ENCODE data around the gene REEP3. TPM values are rescaled to one million over a fixed set of nuclear protein-coding genes. Genes with fewer than 3 reads are reported as not detected.
A peak's percentile ranks its signal among the peaks of the same experiment; 100 is the strongest.

The REEP3 gene
- total RNA-seq, 2 experiments from 2014 or later, result 13.6 to 15.1 TPM

DNA sequence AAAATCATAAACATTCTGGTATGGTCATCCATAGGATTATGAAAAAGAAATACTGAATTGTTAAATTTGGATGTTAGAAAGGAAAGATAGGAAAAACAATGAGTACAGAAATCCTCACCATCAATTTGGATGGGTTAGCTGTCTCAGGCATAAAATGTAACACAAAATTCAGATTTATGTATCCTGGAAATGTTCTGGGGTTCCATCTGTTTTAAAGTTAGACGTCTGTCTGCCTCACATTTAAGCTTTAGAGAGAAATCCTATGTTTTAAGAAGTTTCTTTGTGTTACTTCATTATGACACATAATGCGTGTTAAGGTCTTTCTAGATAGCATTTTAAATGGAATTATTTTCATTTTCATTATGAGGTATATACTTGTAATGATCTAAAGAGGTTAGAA lies 103.5 kb downstream of the REEP3 start:
- ChIA-PET CTCF (interaction anchor here (0.6 kb wide), 1 partner anchor 124 kb away, joined by 3 read pairs; no protein-coding TSS in a partner anchor), POLR2A (no interaction called here)
- H3K36me3 Mint-ChIP-seq (ENCODE audit: low read depth), result peaks cover 2% of the 10 kb centered on the region
- intact Hi-C loops (cut with micrococcal nuclease), result loop anchor here (5.0 to 10.0 kb wide), 2 partner anchors 93 to 100 kb away; partner anchors contain the start of gene REEP3
- no peak overlapping the region for H3K27ac Mint-ChIP-seq
- H3K9me3 Mint-ChIP-seq, result no peaks in the 10 kb centered on the region
- H3K4me3 Mint-ChIP-seq, result no peak overlapping the region
- TF ChIP-seq, protein P1, sequence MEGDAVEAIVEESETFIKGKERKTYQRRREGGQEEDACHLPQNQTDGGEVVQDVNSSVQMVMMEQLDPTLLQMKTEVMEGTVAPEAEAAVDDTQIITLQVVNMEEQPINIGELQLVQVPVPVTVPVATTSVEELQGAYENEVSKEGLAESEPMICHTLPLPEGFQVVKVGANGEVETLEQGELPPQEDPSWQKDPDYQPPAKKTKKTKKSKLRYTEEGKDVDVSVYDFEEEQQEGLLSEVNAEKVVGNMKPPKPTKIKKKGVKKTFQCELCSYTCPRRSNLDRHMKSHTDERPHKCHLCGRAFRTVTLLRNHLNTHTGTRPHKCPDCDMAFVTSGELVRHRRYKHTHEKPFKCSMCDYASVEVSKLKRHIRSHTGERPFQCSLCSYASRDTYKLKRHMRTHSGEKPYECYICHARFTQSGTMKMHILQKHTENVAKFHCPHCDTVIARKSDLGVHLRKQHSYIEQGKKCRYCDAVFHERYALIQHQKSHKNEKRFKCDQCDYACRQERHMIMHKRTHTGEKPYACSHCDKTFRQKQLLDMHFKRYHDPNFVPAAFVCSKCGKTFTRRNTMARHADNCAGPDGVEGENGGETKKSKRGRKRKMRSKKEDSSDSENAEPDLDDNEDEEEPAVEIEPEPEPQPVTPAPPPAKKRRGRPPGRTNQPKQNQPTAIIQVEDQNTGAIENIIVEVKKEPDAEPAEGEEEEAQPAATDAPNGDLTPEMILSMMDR (IDR thresholded peaks at IDR 0.05), result no peak
- DNase-seq (no peak), ATAC-seq (no peak)
- H3K4me1 Mint-ChIP-seq (ENCODE audit: low read depth), result peaks cover 15% of the 10 kb centered on the region
- no peaks in the 10 kb centered on the region for H3K27me3 Mint-ChIP-seq

DNA sequence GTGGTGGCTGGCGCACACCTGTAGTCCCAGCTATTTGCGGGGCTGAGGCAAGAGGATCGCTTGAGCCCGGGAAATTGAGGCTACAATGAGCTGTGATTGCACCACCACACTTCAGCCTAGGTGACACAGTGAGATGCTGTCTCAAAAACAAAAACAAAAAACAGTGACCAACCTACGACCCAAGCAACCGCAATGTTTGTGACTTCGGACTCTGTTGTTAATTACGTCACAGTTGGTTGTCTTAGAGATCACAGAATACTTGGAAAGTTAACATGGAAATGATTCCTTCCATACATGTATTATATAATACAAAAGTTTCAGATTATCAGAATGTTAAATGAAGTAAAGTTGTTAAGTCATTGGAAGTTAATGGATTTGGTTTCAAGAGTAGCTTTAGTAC lies 106.2 kb downstream of the REEP3 start:
- no peaks in the 10 kb centered on the region for H3K36me3 Mint-ChIP-seq (ENCODE audit: low read depth)
- intact Hi-C loops (cut with micrococcal nuclease), result loop anchor here (5.0 to 10.0 kb wide), 2 partner anchors 90 to 103 kb away; partner anchors contain the start of gene REEP3
- TF ChIP-seq, protein P1 (IDR thresholded peaks at IDR 0.05), result no peak
- no peak overlapping the region for H3K27ac Mint-ChIP-seq
- ChIA-PET CTCF (interaction anchor here (0.9 to 9.1 kb wide), 8 partner anchors 10 to 458 kb away, joined by 4 to 171 read pairs (median 8); no protein-coding TSS in a partner anchor), POLR2A (no interaction called here)
- peaks cover 25% of the 10 kb centered on the region for H3K4me1 Mint-ChIP-seq (ENCODE audit: low read depth)
- H3K4me3 Mint-ChIP-seq, result no peak overlapping the region
- DNase-seq, result no peak
- no peaks in the 10 kb centered on the region for H3K9me3 Mint-ChIP-seq
- no peak for ATAC-seq
- peaks cover 3% of the 10 kb centered on the region for H3K27me3 Mint-ChIP-seq

DNA sequence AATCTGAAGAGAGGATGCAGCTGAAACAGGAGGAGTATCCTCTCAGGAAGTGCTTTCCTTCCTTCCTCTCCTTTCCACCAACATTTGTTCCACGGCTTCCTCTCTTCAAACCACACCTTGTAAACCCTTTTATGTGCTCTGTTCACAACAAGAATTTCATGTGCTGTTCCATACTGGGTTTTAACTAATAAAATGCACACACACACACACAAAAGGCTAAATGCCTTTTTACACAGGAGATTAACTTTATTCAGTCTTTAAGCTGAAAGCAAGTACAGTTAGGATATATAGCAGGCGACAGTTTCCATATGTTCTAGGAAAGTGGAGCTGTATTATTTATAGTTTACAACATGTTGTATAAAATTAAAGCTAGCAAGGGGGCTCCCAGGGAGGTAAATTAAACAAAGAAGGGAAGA lies 106.7 kb downstream of the REEP3 start:
- ATAC-seq, result no peak
- intact Hi-C loops (cut with micrococcal nuclease), result loop anchor here (2.0 to 10.0 kb wide), 4 partner anchors 89 to 461 kb away; partner anchors contain the start of gene REEP3
- Mint-ChIP-seq H3K27ac (no peak overlapping the region), H3K9me3 (no peaks in the 10 kb centered on the region), H3K36me3 (ENCODE audit: low read depth) (no peaks in the 10 kb centered on the region), H3K4me3 (no peak overlapping the region), H3K4me1 (ENCODE audit: low read depth) (peaks cover 25% of the 10 kb centered on the region), H3K27me3 (peaks cover 3% of the 10 kb centered on the region)
- DNase-seq, result no peak
- ChIA-PET POLR2A (interaction anchor here (0.6 to 0.8 kb wide), 2 partner anchors 244 to 494 kb away, joined by 3 read pairs; no protein-coding TSS in a partner anchor), CTCF (interaction anchor here (0.6 to 9.1 kb wide), 16 partner anchors 10 to 467 kb away, joined by 3 to 171 read pairs (median 6); partner anchors contain the start of gene JMJD1C)
- TF ChIP-seq, protein P1 (IDR thresholded peaks at IDR 0.05), result no peak

GRCh38 chr10:63628526-63629362 lies 107.5 kb downstream of the REEP3 start:
- Mint-ChIP-seq H3K36me3 (ENCODE audit: low read depth) (no peaks in the 10 kb centered on the region), H3K4me3 (peak overlapping the region; percentile 78), H3K27ac (peak overlapping the region; percentile 86), H3K4me1 (ENCODE audit: low read depth) (peaks cover 25% of the 10 kb centered on the region), H3K27me3 (peaks cover 3% of the 10 kb centered on the region), H3K9me3 (no peaks in the 10 kb centered on the region)
- ChIA-PET POLR2A (interaction anchor here (0.6 to 1.4 kb wide), 5 partner anchors 245 to 495 kb away, joined by 3 to 7 read pairs (median 3); no protein-coding TSS in a partner anchor), CTCF (interaction anchor here (0.6 to 9.1 kb wide), 57 partner anchors 7 to 495 kb away, joined by 3 to 171 read pairs (median 4); partner anchors contain the start of genes JMJD1C and NRBF2)
- TF ChIP-seq, protein P1 (IDR thresholded peaks at IDR 0.05), result no peak
- DNase-seq, result peak; percentile 21
- ATAC-seq, result no peak
- intact Hi-C loops (cut with micrococcal nuclease), result loop anchor here (2.0 to 10.0 kb wide), 4 partner anchors 89 to 462 kb away; partner anchors contain the start of gene REEP3

All from activated CD8-positive, alpha-beta T cell treated with anti-CD3 and anti-CD28 coated beads for 36 hours (primary cell).